Astrocyte (in vitro differentiated cells and primary cell): Measurements from ENCODE around the gene REL. TPM values are rescaled to one million over a fixed set of nuclear protein-coding genes. Genes with fewer than 3 reads are reported as not detected.

Experiments used
- DNase-seq: peaks from one replicate; pipeline ENCODE4 v3.0.0-alpha.2; 2010; ENCODE audit warnings: low read depth
- FAIRE-seq: peaks from 2 replicates; lab custom pipeline; 2011; peaks lifted over from hg19 to GRCh38; lab: Jason Lieb, UNC
- H2AFZ ChIP-seq: 2 replicates; pipeline ENCODE4 v1.6.0; 2012; ENCODE audit warnings: low read depth, low read length, inconsistent platforms
- H3K27ac ChIP-seq: 2 replicates; pipeline ENCODE4 v1.5.1; 2011; ENCODE audit warnings: low read depth, low read length, inconsistent platforms
- H3K27me3 ChIP-seq: 2 replicates; pipeline ENCODE4 v1.6.0; 2011; ENCODE audit warnings: low read length, inconsistent platforms; ENCODE audit not compliant: insufficient read depth
- H3K36me3 ChIP-seq: 2 replicates; pipeline ENCODE4 v1.5.1; 2011; ENCODE audit warnings: low read length, inconsistent platforms; ENCODE audit not compliant: insufficient read depth
- H3K4me1 ChIP-seq: 2 replicates; pipeline ENCODE4 v1.5.1; 2011; ENCODE audit warnings: low read length, inconsistent platforms; ENCODE audit not compliant: insufficient read depth
- H3K4me2 ChIP-seq: 2 replicates; pipeline ENCODE4 v1.6.0; 2012; ENCODE audit warnings: low read length, inconsistent platforms
- H3K4me3 ChIP-seq: 2 replicates; pipeline ENCODE4 v1.5.1; 2011; ENCODE audit warnings: low read depth, mild to moderate bottlenecking, low read length, inconsistent platforms; ENCODE audit not compliant: insufficient read depth
- H3K79me2 ChIP-seq: 2 replicates; pipeline ENCODE4 v1.6.0; 2012; ENCODE audit warnings: mild to moderate bottlenecking, low read length, inconsistent platforms; ENCODE audit not compliant: insufficient read depth
- H3K9ac ChIP-seq: 2 replicates; pipeline ENCODE4 v1.6.0; 2012; ENCODE audit warnings: mild to moderate bottlenecking, low read length, inconsistent platforms
- H3K9me3 ChIP-seq: 2 replicates; pipeline ENCODE4 v1.5.1; 2012; ENCODE audit warnings: low read depth, mild to moderate bottlenecking, low read length, inconsistent platforms; ENCODE audit not compliant: insufficient read depth
- H4K20me1 ChIP-seq: 2 replicates; pipeline ENCODE4 v1.6.0; 2012; ENCODE audit warnings: low read length, inconsistent platforms; ENCODE audit not compliant: insufficient read depth
- H3K27ac Mint-ChIP-seq: one replicate; pipeline ENCODE4 v1.8.0; 2021; ENCODE audit warnings: mild to moderate bottlenecking, mixed read lengths; ENCODE audit not compliant: unreplicated experiment
- H3K27me3 Mint-ChIP-seq: one replicate; pipeline ENCODE4 v1.8.0; 2021; ENCODE audit warnings: low read depth, mixed read lengths; ENCODE audit not compliant: unreplicated experiment
- H3K36me3 Mint-ChIP-seq: one replicate; pipeline ENCODE4 v1.8.0; 2021; ENCODE audit warnings: low read depth, mixed read lengths; ENCODE audit not compliant: unreplicated experiment
- H3K4me1 Mint-ChIP-seq: one replicate; pipeline ENCODE4 v1.8.0; 2021; ENCODE audit warnings: low read depth, mixed read lengths; ENCODE audit not compliant: unreplicated experiment
- H3K4me3 Mint-ChIP-seq: one replicate; pipeline ENCODE4 v1.8.0; 2021; ENCODE audit warnings: mild to moderate bottlenecking, moderate library complexity, mixed read lengths; ENCODE audit not compliant: unreplicated experiment
- H3K9me3 Mint-ChIP-seq: one replicate; pipeline ENCODE4 v1.8.0; 2021; ENCODE audit warnings: mild to moderate bottlenecking, mixed read lengths; ENCODE audit not compliant: unreplicated experiment
- CTCF ChIP-seq: IDR thresholded peaks from 2 replicates; pipeline ENCODE4 v1.5.1; 2011; ENCODE audit warnings: low read depth, mild to moderate bottlenecking, inconsistent platforms, low read length, moderate library complexity; ENCODE audit not compliant: insufficient read depth
- EZH2 ChIP-seq: IDR thresholded peaks from 2 replicates; pipeline ENCODE4 v1.6.1; 2012; ENCODE audit warnings: mild to moderate bottlenecking, low read length, inconsistent platforms; ENCODE audit not compliant: insufficient read depth
- total RNA-seq: library from RNA; stranded (reverse); gene quantifications from 2 replicates; pipeline ENCODE4 v1.2.1, GENCODE V29; 2021

Gene REL
- total RNA-seq, 1 donor from 2014 or later, result 6.5 TPM

- Histone ChIP-seq H3K27me3 (no peaks in the 10 kb centered on the region), H3K4me3 (no peak overlapping the region), H3K27ac (no peak overlapping the region), H3K9me3 (no peaks in the 10 kb centered on the region), H3K4me2 (no peak overlapping the region), H3K4me1 (no peaks in the 10 kb centered on the region), H3K79me2 (no peaks in the 10 kb centered on the region), H3K9ac (no peak overlapping the region), H2AFZ (no peak overlapping the region), H4K20me1 (no peaks in the 10 kb centered on the region), H3K36me3 (no peaks in the 10 kb centered on the region)
- H3K4me1 Mint-ChIP-seq, result no peaks in the 10 kb centered on the region
- DNase-seq, result peak; percentile 3
- H3K27ac Mint-ChIP-seq, result no peak overlapping the region
- no peaks in the 10 kb centered on the region for H3K36me3 Mint-ChIP-seq
- H3K4me3 Mint-ChIP-seq, result no peak overlapping the region
- peaks cover 6% of the 10 kb centered on the region for H3K27me3 Mint-ChIP-seq
- FAIRE-seq, result no peak
- TF ChIP-seq EZH2 (no peak), CTCF (no peak)
- H3K9me3 Mint-ChIP-seq, result no peaks in the 10 kb centered on the region
These were observed 32.2 kb upstream of the REL start for GRCh38 chr2:60849187-60849586.

GRCh38 chr2:60852282-60852860 lies 29.0 kb upstream of the REL start:
- H2AFZ ChIP-seq, result no peak overlapping the region
- H3K9me3 Mint-ChIP-seq, result peaks cover under 1% of the 10 kb centered on the region
- no peak overlapping the region for H3K27ac Mint-ChIP-seq
- H3K79me2 ChIP-seq, result no peaks in the 10 kb centered on the region
- no peak overlapping the region for H3K4me3 Mint-ChIP-seq
- no peaks in the 10 kb centered on the region for H3K4me1 ChIP-seq
- H3K27me3 ChIP-seq, result no peaks in the 10 kb centered on the region
- no peaks in the 10 kb centered on the region for H3K36me3 Mint-ChIP-seq
- no peak overlapping the region for H3K9ac ChIP-seq
- H3K9me3 ChIP-seq, result no peaks in the 10 kb centered on the region
- FAIRE-seq (no peak), DNase-seq (no peak)
- H3K36me3 ChIP-seq, result no peaks in the 10 kb centered on the region
- no peaks in the 10 kb centered on the region for H4K20me1 ChIP-seq
- H3K4me1 Mint-ChIP-seq, result no peaks in the 10 kb centered on the region
- H3K4me3 ChIP-seq, result no peak overlapping the region
- no peak overlapping the region for H3K27ac ChIP-seq
- H3K4me2 ChIP-seq, result no peak overlapping the region
- TF ChIP-seq CTCF (no peak), EZH2 (no peak)
- H3K27me3 Mint-ChIP-seq, result peaks cover 6% of the 10 kb centered on the region

- Mint-ChIP-seq H3K4me1 (no peaks in the 10 kb centered on the region), H3K9me3 (peaks cover 2% of the 10 kb centered on the region), H3K27me3 (peaks cover 6% of the 10 kb centered on the region), H3K27ac (no peak overlapping the region), H3K36me3 (no peaks in the 10 kb centered on the region), H3K4me3 (no peak overlapping the region)
- no peak overlapping the region for H3K4me3 ChIP-seq
- DNase-seq (no peak), FAIRE-seq (no peak)
- no peaks in the 10 kb centered on the region for H3K79me2 ChIP-seq
- no peaks in the 10 kb centered on the region for H3K4me1 ChIP-seq
- no peak overlapping the region for H3K9ac ChIP-seq
- no peak for TF ChIP-seq CTCF
- no peak for TF ChIP-seq EZH2
- H3K4me2 ChIP-seq, result no peak overlapping the region
- H2AFZ ChIP-seq, result peak overlapping the region; percentile 26
- no peaks in the 10 kb centered on the region for H3K9me3 ChIP-seq
- no peaks in the 10 kb centered on the region for H4K20me1 ChIP-seq
- no peak overlapping the region for H3K27ac ChIP-seq
- H3K36me3 ChIP-seq, result no peaks in the 10 kb centered on the region
- H3K27me3 ChIP-seq, result no peaks in the 10 kb centered on the region
These were observed 27.8 kb upstream of the REL start for GRCh38 chr2:60853531-60853930.
